A673 (cell line): ENCODE measurements around the gene TRAPPC2L.

Experiments
- EZH2 ChIP-seq: fragments of 200-600 bp; sonication (generic); IDR thresholded peaks from 2 replicates; pipeline ENCODE4 v1.6.1; 2017; ENCODE audit warnings: borderline replicate concordance, low read depth, mild to moderate bottlenecking, mixed read lengths, antibody characterized with exemption, low read length; ENCODE audit not compliant: poor library complexity, severe bottlenecking
- TF ChIP-seq, protein P1 (sequence below): fragments of 300-800, 200-600 bp; sonication (generic); conservative IDR thresholded peaks from 2 replicates; pipeline ENCODE4 v1.5.1; 2017; ENCODE audit warnings: low read depth, mild to moderate bottlenecking, antibody characterized with exemption, low read length, moderate library complexity, mixed read lengths

DNA sequence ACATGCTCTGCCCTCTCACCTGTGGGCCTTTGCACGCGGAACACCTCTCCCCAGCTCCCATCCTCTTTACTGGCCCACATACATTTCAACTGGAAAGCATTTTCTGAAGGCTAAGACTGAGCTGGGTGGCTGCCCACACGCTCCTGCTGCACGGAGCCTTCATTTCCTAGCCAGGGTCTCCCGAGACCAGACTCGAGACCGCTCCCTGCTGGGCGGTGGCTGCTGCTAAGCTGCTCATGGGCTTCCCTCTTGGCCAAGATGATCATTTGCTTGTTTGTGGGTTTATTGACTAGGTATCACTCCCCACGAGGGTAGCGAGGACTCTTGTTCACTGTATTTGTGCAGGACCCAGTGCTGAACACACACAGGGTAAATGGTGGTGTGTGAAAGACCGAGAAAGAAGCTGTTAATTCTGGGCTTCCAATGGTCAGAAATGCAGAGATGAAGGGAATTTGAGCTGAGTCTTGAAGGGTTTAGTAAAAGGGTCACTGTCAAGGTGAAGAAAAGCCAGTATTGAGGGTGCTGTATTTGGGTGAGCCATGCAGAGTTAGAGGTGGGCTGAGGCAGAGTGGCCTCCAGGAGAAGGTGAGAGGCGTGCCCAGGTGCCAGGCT is 907 bp downstream of the TRAPPC2L start:
- TF ChIP-seq, protein P1, sequence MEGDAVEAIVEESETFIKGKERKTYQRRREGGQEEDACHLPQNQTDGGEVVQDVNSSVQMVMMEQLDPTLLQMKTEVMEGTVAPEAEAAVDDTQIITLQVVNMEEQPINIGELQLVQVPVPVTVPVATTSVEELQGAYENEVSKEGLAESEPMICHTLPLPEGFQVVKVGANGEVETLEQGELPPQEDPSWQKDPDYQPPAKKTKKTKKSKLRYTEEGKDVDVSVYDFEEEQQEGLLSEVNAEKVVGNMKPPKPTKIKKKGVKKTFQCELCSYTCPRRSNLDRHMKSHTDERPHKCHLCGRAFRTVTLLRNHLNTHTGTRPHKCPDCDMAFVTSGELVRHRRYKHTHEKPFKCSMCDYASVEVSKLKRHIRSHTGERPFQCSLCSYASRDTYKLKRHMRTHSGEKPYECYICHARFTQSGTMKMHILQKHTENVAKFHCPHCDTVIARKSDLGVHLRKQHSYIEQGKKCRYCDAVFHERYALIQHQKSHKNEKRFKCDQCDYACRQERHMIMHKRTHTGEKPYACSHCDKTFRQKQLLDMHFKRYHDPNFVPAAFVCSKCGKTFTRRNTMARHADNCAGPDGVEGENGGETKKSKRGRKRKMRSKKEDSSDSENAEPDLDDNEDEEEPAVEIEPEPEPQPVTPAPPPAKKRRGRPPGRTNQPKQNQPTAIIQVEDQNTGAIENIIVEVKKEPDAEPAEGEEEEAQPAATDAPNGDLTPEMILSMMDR, result peak; percentile 65
- no peak for TF ChIP-seq EZH2
